ENCODE measurements around the gene FARP2.

GRCh38 chr2:241507430-241508239 lies 151.6 kb downstream of the FARP2 start:
- TF ChIP-seq CTCF (IDR thresholded peaks at IDR 0.05): peak in 6 of 7 experiments; percentile 7 to 37 (median 26)
- TF ChIP-seq POLR2A (IDR thresholded peaks at IDR 0.05): peak in 1 of 3 donors; percentile 32

Measured in body of pancreas (tissue), 4 donors.